GM12878 (cell line): Measurements from ENCODE around the gene ADAM10. TPM values are rescaled to one million over a fixed set of nuclear protein-coding genes. Genes with fewer than 3 reads are reported as not detected.

Experiments used
- ATAC-seq: fragments of 200-7000 bp; cut with Tn5 transposase; 3 replicates; pipeline ENCODE4 v1.9.1; 2020; ENCODE audit warnings: mild to moderate bottlenecking, moderate library complexity
- BruUV-seq: library from RNA; stranded (reverse); fragments of 400-500 nt; replicated peaks from 2 replicates; lab custom pipeline; 2021; lab: Mats Ljungman, UMichigan
- CTCF ChIA-PET: fragments of 300-600 bp; sonication (Branson Sonifier 250); formaldehyde crosslinking; extraction: SDS; loops from one replicate; lab custom pipeline; 2021; ENCODE audit warnings: inconsistent platforms; lab: Yijun Ruan, JAX
- POLR2A ChIA-PET: fragments of 350-600 bp; formaldehyde crosslinking; extraction: SDS; loops from one replicate; lab custom pipeline; 2021; ENCODE audit warnings: inconsistent platforms; lab: Charles Lee
- RAD21 ChIA-PET: fragments of 300-600 bp; sonication (Branson Sonifier 250); formaldehyde crosslinking; loops from one replicate; lab custom pipeline; 2023; ENCODE audit warnings: antibody characterized with exemption; ENCODE audit not compliant: unreplicated experiment; lab: Charles Lee
- SMC1A ChIA-PET: fragments of 300-600 bp; sonication (Branson Sonifier 250); formaldehyde crosslinking; loops from one replicate; lab custom pipeline; 2023; ENCODE audit not compliant: unreplicated experiment, uncharacterized antibody; lab: Charles Lee
- DNase-seq: peaks from one replicate; pipeline ENCODE4 v3.0.0-alpha.2; 2011; ENCODE audit warnings: low read depth, low spot score
- FAIRE-seq: peaks from 3 replicates; lab custom pipeline; 2011; peaks lifted over from hg19 to GRCh38; lab: Jason Lieb, UNC
- H2AFZ ChIP-seq: 2 replicates; pipeline ENCODE4 v1.6.0; 2011; ENCODE audit warnings: low read depth, low read length, control low read depth; ENCODE audit not compliant: control insufficient read depth
- H3K27ac ChIP-seq: 2 replicates; pipeline ENCODE4 v1.5.1; 2011; ENCODE audit warnings: control low read depth; ENCODE audit not compliant: control insufficient read depth, insufficient read depth
- H3K27me3 ChIP-seq, 2 experiments: replicated peaks in 1 of 2; 2 replicates each; pipeline versions ENCODE4 v1.6.0 to v1.6.1; 2011; ENCODE audit warnings: low read length in 1 of 2; ENCODE audit not compliant: control insufficient read depth in 2 of 2, insufficient read depth in 2 of 2
- H3K36me3 ChIP-seq, 2 experiments: 2 replicates each; pipeline ENCODE4 v1.5.1; 2011; ENCODE audit warnings: low read length in 1 of 2; ENCODE audit not compliant: control insufficient read depth in 2 of 2, insufficient read depth in 2 of 2
- H3K4me1 ChIP-seq: 2 replicates; pipeline ENCODE4 v1.6.1; 2011; ENCODE audit warnings: mild to moderate bottlenecking, low read length, moderate library complexity, mixed read lengths; ENCODE audit not compliant: control insufficient read depth, insufficient read depth
- H3K4me2 ChIP-seq: 2 replicates; pipeline ENCODE4 v1.6.0; 2011; ENCODE audit warnings: control low read depth; ENCODE audit not compliant: control insufficient read depth, insufficient read depth
- H3K4me3 ChIP-seq: fragments of 200-600 bp; sonication (generic); 2 replicates; pipeline ENCODE4 v1.5.1; 2016
- H3K79me2 ChIP-seq: 2 replicates; pipeline ENCODE4 v1.6.0; 2011; ENCODE audit warnings: low read length; ENCODE audit not compliant: control insufficient read depth, insufficient read depth
- H3K9ac ChIP-seq: 2 replicates; pipeline ENCODE4 v1.8.0; 2011; ENCODE audit warnings: low read length, control low read depth, mixed read lengths; ENCODE audit not compliant: control insufficient read depth, insufficient read depth
- H3K9me3 ChIP-seq: replicated peaks from 3 replicates; pipeline ENCODE4 v1.5.1; 2011; ENCODE audit warnings: mild to moderate bottlenecking, low read length; ENCODE audit not compliant: control insufficient read depth, insufficient read depth
- H4K20me1 ChIP-seq: 2 replicates; pipeline ENCODE4 v1.6.0; 2011; ENCODE audit not compliant: control insufficient read depth, insufficient read depth
- CUX1 ChIP-seq: IDR thresholded peaks from 2 replicates; pipeline ENCODE4 v1.6.1; 2012; ENCODE audit warnings: improper control_type of control experiment, low read depth, low read length; ENCODE audit not compliant: insufficient replicate concordance
- HCFC1 ChIP-seq: fragments of 150-350 bp; IDR thresholded peaks from 2 replicates; pipeline ENCODE4 v1.6.1; 2014; ENCODE audit warnings: low read length
- NFIC ChIP-seq: IDR thresholded peaks from 2 replicates; pipeline ENCODE4 v1.6.1; 2012; ENCODE audit warnings: low read depth, mild to moderate bottlenecking, inconsistent platforms, low read length, moderate library complexity
- RUNX3 ChIP-seq: IDR thresholded peaks from 2 replicates; pipeline ENCODE4 v1.6.1; 2012; ENCODE audit warnings: low read length, inconsistent platforms
- ZBTB33 ChIP-seq: fragments of 450-650 bp; IDR thresholded peaks from 2 replicates; pipeline ENCODE4 v1.6.1; 2017; ENCODE audit warnings: mild to moderate bottlenecking
- WGBS: methylation state at CpG from one replicate; pipeline ENCODE4 v1.1.6; 2016; ENCODE audit warnings: low lambda C conversion rate; ENCODE audit not compliant: insufficient replicate concordance, insufficient coverage; ENCODE audit errors: missing lambda C conversion rate; 5-methylcytosine and 5-hydroxymethylcytosine counted together
- in situ Hi-C: fragments of 300-500 bp; cut with MboI; formaldehyde crosslinking; loops from 9 replicates; pipeline ENCODE4 v1.14.3; 2018; ENCODE audit warnings: mixed read lengths
- intact Hi-C: fragments of 100-400 bp; cut with micrococcal nuclease; formaldehyde crosslinking; loops from one replicate; pipeline ENCODE4 v1.14.2; 2022; ENCODE audit not compliant: unreplicated experiment
- polyA plus RNA-seq, 11 experiments: library from polyadenylated mRNA; depleted of rRNA in 4 of 11; unstranded in 6 of 11; stranded (reverse) in 5 of 11; fragments of >200 nt; fragmentation: Nextera tagmentation in 4 of 11; fragmentation: Illumina TruSeq in 1 of 11; extraction: Ambion mirVana in 4 of 11; extraction: Trizol in 1 of 11; gene quantifications; 1 replicate in 1 of 11; 2 replicates in 10 of 11; pipeline versions ENCODE4 v1.2.1 to v1.2.3, GENCODE V29; 2011 to 2016; ENCODE audit warnings: inconsistent platforms in 2 of 11, missing spikeins in 2 of 11, low read depth in 1 of 11
- total RNA-seq, 4 experiments: library from RNA; depleted of rRNA in 3 of 4; stranded (reverse); fragments of >200 nt in 3 of 4; fragmentation: Illumina TruSeq in 1 of 4; extraction: Trizol in 1 of 4; gene quantifications; 2 replicates each; pipeline versions ENCODE4 v1.2.1 to v1.2.3, GENCODE V29; 2013 to 2021

Gene ADAM10
- total and polyA plus RNA-seq, 10 of the 15 experiments (the other 5 are each of a cell fraction or from before 2014, with no cell fraction given) = 10.0 to 88.9 (median 51.7) TPM

GRCh38 chr15:58568157-58568571 is 181.3 kb downstream of the ADAM10 start:
- Histone ChIP-seq H2AFZ (peak overlapping the region; percentile 78), H3K9me3 (no peaks in the 10 kb centered on the region; the same call in 2 of the 3 replicates), H3K27ac (no peak overlapping the region; the same call in 1 of the 2 replicates), H3K4me2 (no peak overlapping the region), H4K20me1 (no peaks in the 10 kb centered on the region), H3K36me3 (no peaks in the 10 kb centered on the region), H3K79me2 (no peaks in the 10 kb centered on the region), H3K9ac (no peak overlapping the region), H3K4me1 (peaks cover 3% of the 10 kb centered on the region), H3K4me3 (no peak overlapping the region), H3K27me3 (no peaks in the 10 kb centered on the region)
- ChIA-PET SMC1A (interaction anchor here (0.6 to 1.7 kb wide), 6 partner anchors 8 to 236 kb away, joined by 3 to 4 read pairs (median 3); no protein-coding TSS in a partner anchor), CTCF (interaction anchor here (1.1 to 1.3 kb wide), 2 partner anchors 9 to 340 kb away, joined by 3 to 4 read pairs; no protein-coding TSS in a partner anchor), POLR2A (no interaction called here), RAD21 (interaction anchor here (0.7 to 1.0 kb wide), 2 partner anchors 99 to 142 kb away, joined by 3 read pairs; no protein-coding TSS in a partner anchor)
- intact Hi-C loops = no loop called here
- FAIRE-seq = no peak
- no peak for DNase-seq
- WGBS = 39% methylated on average over 2 of the region's 2 CpGs
- BruUV-seq = no TSS peak
- TF ChIP-seq ZBTB33 (no peak), CUX1 (no peak), HCFC1 (no peak), RUNX3 (peak; percentile 37; the same call in 1 of the 2 replicates), NFIC (no peak)
- peak; percentile 50 for ATAC-seq
- in situ Hi-C loops = no loop called here
